ENCODE data around the gene YEATS4.

YEATS4 gene

DNA sequence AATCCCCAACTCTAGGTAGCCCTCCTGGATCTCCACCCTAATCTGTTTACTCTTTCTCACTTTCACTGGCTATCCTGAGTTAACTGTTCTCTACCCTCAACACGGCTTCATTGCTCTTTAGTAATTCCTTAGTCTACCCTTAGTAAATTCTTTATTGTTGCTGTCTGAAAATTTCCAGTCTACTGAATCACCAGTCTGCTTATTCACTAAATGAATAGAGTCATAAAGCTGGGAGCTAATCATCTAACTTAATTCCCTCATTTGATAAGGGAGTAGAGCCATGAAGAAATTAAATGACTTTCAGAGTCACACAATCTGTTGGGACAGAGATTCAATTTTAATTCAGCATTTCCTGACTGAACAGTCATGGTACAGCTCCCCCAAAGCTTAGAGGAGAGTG is 36.5 kb downstream of the YEATS4 start:
- TF ChIP-seq GATA3 (IDR thresholded peaks at IDR 0.05; ENCODE audit: low read depth, low read length) (no peak), GATA2 (IDR thresholded peaks at IDR 0.05; ENCODE audit: low read depth, low read length) (no peak)

DNA sequence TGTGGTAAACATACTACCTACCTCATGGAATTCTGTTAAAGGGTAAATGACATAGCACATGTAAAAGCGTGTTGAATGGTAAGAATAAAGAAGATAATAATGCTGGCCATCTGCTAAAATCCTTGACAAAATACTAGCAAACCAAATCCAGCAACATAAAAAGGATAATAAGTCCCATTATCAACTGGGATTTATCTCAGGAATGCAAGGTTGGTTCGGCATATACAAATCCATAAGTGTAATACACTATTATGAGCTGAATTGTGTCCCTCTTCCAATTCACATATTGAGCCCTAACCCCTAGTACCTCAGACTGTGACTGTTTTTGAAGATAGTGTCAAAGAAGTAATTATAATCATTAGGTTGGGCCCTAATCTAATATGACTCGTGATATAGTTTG is 37.4 kb downstream of the YEATS4 start:
- TF ChIP-seq GATA2 (IDR thresholded peaks at IDR 0.05; ENCODE audit: low read depth, low read length) (no peak), GATA3 (IDR thresholded peaks at IDR 0.05; ENCODE audit: low read depth, low read length) (no peak)

DNA sequence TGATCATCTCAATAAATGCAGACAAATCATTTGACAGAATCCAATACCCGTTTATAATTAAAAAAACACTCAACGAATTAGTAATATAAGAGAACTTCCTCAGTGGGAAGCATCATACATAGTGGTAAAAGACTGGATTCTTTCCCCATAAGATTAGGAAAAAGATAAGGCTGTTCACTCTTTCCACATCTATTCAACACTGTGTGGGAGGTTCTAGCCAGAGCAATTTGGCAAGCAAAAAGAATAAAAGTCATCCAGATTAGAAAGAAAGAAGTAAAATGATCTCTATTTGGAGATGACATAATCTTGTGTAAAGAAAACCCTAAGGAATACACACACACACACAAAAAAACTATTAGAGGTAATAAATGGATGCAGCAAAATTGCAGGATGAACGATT is 38.4 kb downstream of the YEATS4 start:
- TF ChIP-seq GATA3 (IDR thresholded peaks at IDR 0.05; ENCODE audit: low read depth, low read length) = no peak
- TF ChIP-seq GATA2 (IDR thresholded peaks at IDR 0.05; ENCODE audit: low read depth, low read length) = no peak

DNA sequence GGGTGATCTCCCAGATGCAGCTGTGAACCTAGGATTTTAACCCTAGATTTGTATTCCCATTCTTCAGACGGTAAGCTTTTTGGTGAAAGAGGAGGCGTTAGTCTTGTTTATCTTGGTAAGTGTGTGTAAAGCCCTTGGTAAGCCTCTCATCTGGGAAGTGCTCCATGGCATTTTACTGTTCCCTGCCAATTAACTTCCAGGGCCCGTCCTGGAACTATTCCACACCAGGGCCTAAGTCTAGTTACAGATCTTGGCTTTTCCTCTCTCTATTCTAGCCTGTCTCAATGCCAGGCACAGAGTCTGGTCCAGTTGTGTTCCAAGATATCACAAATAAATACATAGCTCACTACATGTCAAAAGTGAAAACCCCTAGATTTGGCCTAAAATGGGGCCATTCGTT is 42.4 kb downstream of the YEATS4 start:
- TF ChIP-seq GATA3 (IDR thresholded peaks at IDR 0.05; ENCODE audit: low read depth, low read length) = no peak

DNA sequence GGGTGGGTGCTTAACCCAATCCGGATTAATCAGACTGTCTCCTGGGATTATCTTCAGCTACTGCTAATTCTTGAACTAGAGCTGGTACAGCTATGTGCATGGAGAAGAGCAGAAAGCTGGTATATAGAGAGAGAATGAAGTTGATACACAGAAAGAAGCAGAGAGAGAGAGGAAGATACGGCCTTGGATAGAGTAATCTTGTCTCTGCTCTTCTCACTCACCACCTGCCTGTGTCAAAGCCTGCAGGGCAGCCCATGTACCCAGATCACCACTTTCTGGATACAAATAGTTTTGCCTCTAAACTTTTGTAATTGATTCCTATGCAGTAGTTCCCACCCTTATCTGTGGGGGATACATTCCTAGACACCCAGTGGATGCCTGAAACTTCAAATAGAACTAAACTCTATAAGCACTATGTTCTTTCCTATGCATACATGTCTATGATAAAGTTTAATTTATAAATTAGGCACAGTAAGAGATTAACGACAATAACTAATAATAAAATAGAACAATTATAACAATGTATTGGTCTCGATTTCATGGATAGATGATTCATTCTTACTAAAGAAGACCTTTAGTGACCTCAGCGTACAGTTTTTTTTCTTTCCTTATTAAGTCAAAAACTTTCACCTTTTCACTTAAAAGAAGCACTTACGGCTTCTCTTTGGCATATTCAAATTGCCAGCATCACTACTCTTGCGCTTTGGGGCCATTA is 45.5 kb downstream of the YEATS4 start:
- TF ChIP-seq GATA3 (IDR thresholded peaks at IDR 0.05; ENCODE audit: low read depth, low read length) = no peak
- no peak for TF ChIP-seq GATA2 (IDR thresholded peaks at IDR 0.05; ENCODE audit: low read depth, low read length)

DNA sequence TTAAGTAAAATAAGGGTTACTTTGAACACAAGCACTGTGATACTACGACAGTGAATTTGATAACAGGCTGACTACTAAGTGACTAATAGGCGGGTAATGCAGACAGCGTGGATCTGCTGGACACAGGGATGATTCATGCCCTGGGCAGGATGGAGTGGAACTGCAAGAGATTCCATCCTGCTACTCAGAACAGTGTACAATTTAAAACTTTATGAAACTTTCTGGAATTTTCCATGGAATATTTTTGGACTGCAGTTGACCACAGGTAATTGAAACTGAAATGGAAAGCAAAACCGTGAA is 46.0 kb downstream of the YEATS4 start:
- TF ChIP-seq GATA2 (IDR thresholded peaks at IDR 0.05; ENCODE audit: low read depth, low read length) = no peak
- TF ChIP-seq GATA3 (IDR thresholded peaks at IDR 0.05; ENCODE audit: low read depth, low read length) = no peak

DNA sequence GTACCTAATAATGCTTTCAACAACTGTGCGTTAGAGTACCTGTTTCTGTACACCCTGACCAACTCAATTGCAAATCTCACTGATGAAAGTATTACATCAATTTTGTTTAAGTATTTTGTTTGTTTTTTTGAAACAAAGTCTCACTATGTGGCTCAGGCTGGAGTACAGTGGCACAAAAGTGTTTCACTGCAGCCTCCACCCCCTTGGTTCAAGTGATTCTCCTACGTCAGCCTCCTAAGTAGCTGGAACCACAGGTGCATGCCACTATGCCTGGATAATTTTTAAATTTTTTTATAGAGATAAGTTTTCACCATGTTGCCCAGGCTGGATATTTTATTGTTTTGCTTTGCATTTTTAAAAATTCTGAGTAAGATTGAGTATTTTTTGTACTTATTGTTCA is 46.7 kb downstream of the YEATS4 start:
- TF ChIP-seq GATA3 (IDR thresholded peaks at IDR 0.05; ENCODE audit: low read depth, low read length) (no peak), GATA2 (IDR thresholded peaks at IDR 0.05; ENCODE audit: low read depth, low read length) (no peak)

DNA sequence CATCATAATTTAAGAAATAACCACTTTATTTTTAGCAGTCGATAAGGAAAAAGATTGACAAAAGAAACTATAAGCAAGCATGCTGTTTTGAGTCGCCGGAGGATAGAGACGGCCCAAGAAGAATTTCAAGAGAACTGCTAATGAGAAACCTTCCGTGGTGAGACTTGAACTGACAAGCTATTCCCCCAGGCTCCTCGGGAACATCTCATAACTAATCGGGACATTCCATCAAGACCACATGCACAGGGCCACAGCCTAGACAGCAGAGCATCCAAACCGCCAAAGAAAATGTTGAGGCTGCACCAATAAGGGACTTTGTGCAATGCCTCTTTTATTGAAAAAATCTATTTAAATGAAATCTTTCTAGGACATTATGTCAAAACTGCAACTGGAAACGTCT is 51.0 kb downstream of the YEATS4 start:
- TF ChIP-seq GATA2 (IDR thresholded peaks at IDR 0.05; ENCODE audit: low read depth, low read length) (no peak), GATA3 (IDR thresholded peaks at IDR 0.05; ENCODE audit: low read depth, low read length) (no peak)

DNA sequence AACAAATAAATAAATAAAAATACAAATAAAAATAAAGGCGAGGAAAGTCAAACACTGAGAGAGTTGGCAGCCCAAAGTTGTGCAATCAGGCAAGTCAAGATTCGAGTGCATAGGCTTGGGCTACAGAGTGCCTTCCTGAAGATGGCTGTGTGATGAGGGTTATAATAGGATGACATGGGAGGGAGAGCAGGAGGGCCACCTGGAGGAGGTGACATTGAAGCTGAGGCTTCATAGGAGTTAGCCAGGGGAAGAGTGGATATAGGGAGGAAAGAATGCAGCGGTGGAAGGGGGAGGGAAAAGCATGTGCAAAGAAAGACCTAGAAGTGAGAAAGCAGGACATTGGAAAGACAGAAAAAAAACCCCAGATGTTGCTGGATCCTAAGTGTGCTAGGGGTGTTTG is 53.1 kb downstream of the YEATS4 start:
- no peak for TF ChIP-seq GATA3 (IDR thresholded peaks at IDR 0.05; ENCODE audit: low read depth, low read length)
- no peak for TF ChIP-seq GATA2 (IDR thresholded peaks at IDR 0.05; ENCODE audit: low read depth, low read length)

DNA sequence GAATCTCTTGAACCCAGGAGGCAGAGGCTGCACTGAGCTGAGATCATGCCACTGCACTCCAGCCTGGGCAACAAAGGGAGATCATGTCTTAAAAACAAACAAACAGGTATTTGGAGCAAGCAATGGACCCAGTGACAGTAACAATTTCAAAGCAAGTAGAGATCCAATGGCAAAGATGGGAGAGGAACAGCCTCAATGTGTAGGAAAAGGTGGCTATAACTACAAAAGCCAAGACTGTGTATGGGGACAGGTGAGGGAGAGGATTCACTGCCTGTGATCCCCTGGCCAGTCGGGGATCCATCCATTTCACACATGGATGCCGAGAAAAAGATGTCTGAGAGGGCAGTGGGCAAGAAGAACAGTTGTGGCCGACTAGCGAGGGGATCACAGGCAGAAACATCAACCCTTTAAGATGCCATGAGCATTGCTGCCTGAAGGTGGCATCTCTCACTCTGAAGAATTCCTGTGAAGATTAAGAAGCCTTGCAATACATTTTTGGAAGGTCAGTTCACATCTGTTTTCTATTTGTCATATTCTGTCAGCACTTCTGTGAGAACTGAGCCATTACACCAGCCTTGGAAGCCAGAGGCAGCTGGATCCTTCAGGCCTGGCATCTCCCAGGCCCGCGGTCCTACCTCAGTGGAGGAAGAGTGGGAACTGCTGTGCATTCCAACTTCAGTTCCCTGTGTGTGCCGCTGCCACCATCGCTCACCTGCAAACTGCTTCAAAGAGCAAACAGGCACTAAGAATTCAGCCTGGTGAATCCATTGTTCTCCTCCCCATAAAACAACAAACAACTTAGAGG is 56.1 kb downstream of the YEATS4 start:
- no peak for TF ChIP-seq GATA3 (IDR thresholded peaks at IDR 0.05; ENCODE audit: low read depth, low read length)
- no peak for TF ChIP-seq GATA2 (IDR thresholded peaks at IDR 0.05; ENCODE audit: low read depth, low read length)

DNA sequence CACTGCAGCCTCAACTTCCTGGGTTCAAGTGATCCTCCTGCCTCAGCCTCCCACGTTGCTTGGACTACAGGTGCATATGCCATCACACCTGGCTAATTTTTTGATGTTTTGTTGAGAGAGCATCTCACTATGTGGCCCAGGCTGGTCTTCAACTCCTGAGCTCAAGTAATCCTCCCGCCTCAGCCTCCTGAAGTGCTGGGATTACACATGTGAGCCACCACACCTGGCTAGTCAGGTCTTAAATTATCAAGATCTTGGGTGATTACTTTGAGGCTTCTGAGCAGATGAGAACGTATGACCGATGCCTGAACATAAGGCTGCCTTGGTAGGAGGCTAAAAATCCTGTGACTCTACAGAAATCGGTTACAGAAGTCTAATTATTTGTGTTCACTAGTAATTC is 57.7 kb downstream of the YEATS4 start:
- TF ChIP-seq GATA2 (IDR thresholded peaks at IDR 0.05; ENCODE audit: low read depth, low read length) (no peak), GATA3 (IDR thresholded peaks at IDR 0.05; ENCODE audit: low read depth, low read length) (no peak)

DNA sequence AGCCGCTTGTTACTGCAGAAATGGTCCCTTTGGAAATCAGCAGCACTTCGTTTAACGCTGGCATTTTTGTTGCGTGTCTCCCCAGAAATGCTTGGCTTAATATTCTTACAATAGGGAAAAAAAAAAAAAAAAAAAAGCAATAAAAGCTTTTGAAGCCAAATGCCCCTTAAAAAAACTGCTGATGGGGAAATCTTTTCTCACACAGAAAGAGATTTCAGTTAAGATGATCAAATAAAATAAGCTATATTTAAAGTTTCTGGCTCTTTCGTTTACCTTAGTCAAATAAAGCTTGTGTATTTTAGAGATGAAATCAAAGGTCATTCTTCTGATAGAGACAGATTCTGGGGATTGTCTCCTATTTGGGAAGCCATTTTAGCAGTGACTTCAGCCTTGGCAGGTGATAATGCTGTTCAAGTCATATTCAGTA is 58.2 kb downstream of the YEATS4 start:
- TF ChIP-seq GATA2 (IDR thresholded peaks at IDR 0.05; ENCODE audit: low read depth, low read length) = no peak
- TF ChIP-seq GATA3 (IDR thresholded peaks at IDR 0.05; ENCODE audit: low read depth, low read length) = no peak

DNA sequence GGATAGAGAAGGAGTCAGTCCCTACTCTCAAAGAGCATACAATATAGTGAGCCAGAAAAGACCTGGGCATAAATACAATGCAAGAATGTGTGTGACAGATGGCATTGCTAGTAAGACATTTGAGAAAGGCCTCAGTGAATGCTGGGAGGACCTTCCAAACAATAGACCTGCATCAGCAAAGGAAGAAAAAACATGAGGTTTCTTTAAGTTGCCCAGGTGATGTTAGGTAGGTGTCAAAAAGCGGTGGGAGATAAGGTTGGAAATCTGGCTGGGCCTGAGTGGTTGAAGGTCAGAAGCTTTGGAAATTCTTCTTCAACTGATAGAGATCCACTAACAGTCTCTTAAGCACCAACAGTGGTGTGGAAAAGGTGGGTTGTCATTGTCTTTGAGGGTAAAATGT is 60.2 kb downstream of the YEATS4 start:
- TF ChIP-seq GATA3 (IDR thresholded peaks at IDR 0.05; ENCODE audit: low read depth, low read length) (no peak), GATA2 (IDR thresholded peaks at IDR 0.05; ENCODE audit: low read depth, low read length) (no peak)

DNA sequence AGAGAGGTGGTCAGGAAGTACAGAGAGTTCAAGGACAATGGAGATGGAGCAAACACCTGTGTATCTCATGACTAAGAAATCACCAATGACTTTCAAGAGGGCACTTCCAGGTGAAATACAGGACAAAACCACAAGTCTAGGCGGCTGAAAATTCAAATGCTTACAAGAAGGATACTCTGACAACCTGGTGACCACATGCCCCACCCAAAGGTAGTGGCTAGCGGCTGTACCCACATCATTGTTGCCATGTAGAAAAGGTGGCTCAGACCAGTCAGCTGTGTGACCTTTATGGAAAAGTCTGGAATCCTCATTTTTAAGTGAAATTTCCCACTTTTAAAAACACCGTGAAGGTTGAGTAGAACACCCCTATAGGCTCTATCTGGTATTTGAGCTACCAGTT is 62.0 kb downstream of the YEATS4 start:
- TF ChIP-seq GATA3 (IDR thresholded peaks at IDR 0.05; ENCODE audit: low read depth, low read length) = no peak
- TF ChIP-seq GATA2 (IDR thresholded peaks at IDR 0.05; ENCODE audit: low read depth, low read length) = no peak

Data from SH-SY5Y (cell line).